ENCODE data around the gene MYOM3. TPM values are rescaled to one million over a fixed set of nuclear protein-coding genes. Genes with fewer than 3 reads are reported as not detected.

MYOM3 gene
- total RNA-seq, 2 donors from 2014 or later = 2.3 to 4.3 TPM

DNA sequence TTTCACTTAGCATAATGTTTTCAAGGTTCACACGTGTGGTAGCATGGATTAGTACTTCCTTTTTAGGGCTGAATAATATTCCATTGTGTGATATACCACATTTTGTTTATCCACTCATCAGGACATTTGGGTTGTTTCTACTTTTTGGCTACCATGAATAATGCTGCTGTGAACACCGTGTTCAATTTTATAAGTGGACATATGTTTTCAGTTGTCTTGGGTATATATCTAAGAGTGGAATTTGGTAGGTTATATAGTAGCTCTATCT, 27.2 kb upstream of the MYOM3 start:
- Histone ChIP-seq H3K27ac (peak overlapping the region; percentile 93 to 96 (median 94)), H3K9me3 (no peaks in the 10 kb centered on the region), H3K36me3 (replicated peaks in 1 of 2; ENCODE audit: insufficient read depth in 1 of 2, low read depth in 2 of 2) (no peaks in the 10 kb centered on the region), H3K4me1 (peaks cover 65% of the 10 kb centered on the region), H3K4me3 (no peak overlapping the region), H3K27me3 (no peaks in the 10 kb centered on the region)
- no peak for DNase-seq
- no peak for ATAC-seq
- 32 to 46% methylated on average over 2 of the region's 2 CpGs for WGBS, 2 donors
- TF ChIP-seq POLR2A (IDR thresholded peaks at IDR 0.05) = no peak
- TF ChIP-seq, protein P1, sequence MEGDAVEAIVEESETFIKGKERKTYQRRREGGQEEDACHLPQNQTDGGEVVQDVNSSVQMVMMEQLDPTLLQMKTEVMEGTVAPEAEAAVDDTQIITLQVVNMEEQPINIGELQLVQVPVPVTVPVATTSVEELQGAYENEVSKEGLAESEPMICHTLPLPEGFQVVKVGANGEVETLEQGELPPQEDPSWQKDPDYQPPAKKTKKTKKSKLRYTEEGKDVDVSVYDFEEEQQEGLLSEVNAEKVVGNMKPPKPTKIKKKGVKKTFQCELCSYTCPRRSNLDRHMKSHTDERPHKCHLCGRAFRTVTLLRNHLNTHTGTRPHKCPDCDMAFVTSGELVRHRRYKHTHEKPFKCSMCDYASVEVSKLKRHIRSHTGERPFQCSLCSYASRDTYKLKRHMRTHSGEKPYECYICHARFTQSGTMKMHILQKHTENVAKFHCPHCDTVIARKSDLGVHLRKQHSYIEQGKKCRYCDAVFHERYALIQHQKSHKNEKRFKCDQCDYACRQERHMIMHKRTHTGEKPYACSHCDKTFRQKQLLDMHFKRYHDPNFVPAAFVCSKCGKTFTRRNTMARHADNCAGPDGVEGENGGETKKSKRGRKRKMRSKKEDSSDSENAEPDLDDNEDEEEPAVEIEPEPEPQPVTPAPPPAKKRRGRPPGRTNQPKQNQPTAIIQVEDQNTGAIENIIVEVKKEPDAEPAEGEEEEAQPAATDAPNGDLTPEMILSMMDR (IDR thresholded peaks at IDR 0.05) = no peak
- intact Hi-C loops (cut with DNase I) = no loop called here

DNA sequence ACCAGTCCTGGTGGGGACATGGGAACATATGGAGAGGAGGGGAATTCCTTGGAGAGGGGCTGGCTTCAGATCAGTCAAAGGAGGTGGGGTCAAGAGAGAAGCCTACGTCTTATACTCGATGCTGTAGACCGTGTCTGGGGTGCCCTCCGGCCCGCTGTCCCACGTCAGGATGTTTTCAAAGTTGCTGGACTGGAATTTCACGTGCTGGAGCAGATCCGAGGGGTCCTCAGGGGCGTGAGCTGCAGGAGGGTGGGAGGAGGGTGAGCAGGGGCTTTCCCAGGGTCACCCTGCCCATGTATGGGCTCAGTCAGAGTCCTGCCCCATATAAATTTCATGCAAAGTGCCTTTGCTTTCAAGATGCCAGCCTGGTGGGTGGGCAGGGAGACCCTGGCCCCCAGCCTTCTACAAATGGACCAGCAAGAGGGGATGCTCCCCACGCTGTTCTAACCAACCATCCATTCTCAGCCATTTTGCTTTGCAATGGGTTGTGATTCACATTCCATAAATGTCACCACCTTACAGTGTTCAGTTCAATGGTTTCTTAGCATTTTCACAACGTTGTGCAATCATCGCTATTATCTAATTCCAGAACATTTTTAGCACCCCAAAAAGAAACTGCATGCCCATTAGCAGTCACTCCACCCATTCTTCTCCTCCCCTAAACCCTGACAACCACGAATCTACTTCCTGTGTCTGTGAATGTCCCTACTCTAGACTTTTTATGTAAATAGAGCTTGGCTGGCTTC, 26.7 kb upstream of the MYOM3 start:
- WGBS, 2 donors = 24 to 32% methylated on average over 12 to 13 of the region's 13 CpGs
- Histone ChIP-seq H3K27ac (peak overlapping the region; percentile 93 to 96 (median 94)), H3K9me3 (no peaks in the 10 kb centered on the region), H3K27me3 (no peaks in the 10 kb centered on the region), H3K4me3 (no peak overlapping the region), H3K36me3 (replicated peaks in 1 of 2; ENCODE audit: insufficient read depth in 1 of 2, low read depth in 2 of 2) (peaks cover 0 to 3% of the 10 kb centered on the region in 2 donors), H3K4me1 (peaks cover 64% of the 10 kb centered on the region)
- intact Hi-C loops (cut with DNase I) = no loop called here
- DNase-seq (no peak), ATAC-seq (no peak)
- TF ChIP-seq POLR2A (IDR thresholded peaks at IDR 0.05) = no peak
- TF ChIP-seq, protein P1 (IDR thresholded peaks at IDR 0.05) = no peak

DNA sequence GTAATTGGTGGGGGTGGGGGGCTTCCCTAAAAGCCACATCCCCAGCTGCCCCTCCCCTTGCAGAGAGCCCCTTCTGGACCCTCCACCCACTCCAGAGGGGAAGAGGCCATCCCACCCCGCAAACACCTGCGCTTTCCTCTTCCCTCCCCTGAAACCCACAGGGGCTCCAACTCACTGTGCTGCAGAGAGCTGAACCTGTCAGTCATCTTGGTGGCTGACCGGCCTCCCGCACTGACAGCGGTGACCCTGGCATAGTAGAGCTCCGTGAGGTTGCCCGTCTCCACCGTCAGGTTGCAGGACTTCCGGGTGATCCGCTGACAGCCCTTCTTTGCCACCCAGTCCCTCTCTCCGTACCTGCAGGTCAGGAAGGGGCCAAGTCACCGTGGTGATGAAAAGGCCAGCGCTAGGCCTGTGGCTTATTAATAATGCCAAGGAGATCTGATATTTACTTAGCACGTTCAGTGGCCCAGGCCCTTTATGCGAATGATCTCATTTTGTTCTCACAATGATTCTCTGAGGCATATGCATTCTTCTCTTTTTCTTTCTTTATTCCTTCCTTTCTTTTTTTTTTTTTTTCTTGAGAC, 25.1 kb upstream of the MYOM3 start:
- no peak overlapping the region for H3K4me3 ChIP-seq
- TF ChIP-seq, protein P1 (IDR thresholded peaks at IDR 0.05) = no peak
- peak in 1 of 3 donors; percentile 5 for TF ChIP-seq POLR2A (IDR thresholded peaks at IDR 0.05)
- DNase-seq (peak; percentile 55 to 71 (median 66)), ATAC-seq (peak; percentile 16)
- no peaks in the 10 kb centered on the region for H3K9me3 ChIP-seq
- intact Hi-C loops (cut with DNase I) = no loop called here
- H3K36me3 ChIP-seq (replicated peaks in 1 of 2; ENCODE audit: insufficient read depth in 1 of 2, low read depth in 2 of 2) = peaks cover 0 to 7% of the 10 kb centered on the region in 2 donors
- no peaks in the 10 kb centered on the region for H3K27me3 ChIP-seq
- peaks cover 72% of the 10 kb centered on the region for H3K4me1 ChIP-seq
- WGBS, 2 donors = 31 to 34% methylated on average over 9 to 15 of the region's 15 CpGs
- H3K27ac ChIP-seq = peak overlapping the region; percentile 78 to 95 (median 94)

DNA sequence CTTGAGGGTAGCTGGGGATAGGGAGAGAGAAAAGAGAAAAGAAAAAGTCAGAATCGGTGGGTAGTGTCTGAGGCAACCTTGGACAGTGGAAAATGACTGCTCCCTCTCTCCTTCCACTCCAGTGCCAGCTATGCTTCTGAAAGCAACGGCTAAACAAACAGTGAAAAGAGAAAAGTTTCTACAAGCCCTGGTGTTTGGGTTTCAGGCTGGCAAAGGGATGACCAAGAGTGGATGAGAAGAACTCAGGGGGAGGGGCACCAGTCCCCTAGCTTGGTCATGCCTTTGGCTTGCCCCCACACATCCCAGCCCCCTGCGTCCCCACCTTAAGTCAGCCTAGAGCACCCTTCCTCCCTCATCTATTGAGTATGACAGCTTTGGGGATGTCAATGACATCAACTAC, 22.4 kb upstream of the MYOM3 start:
- no peak for TF ChIP-seq POLR2A (IDR thresholded peaks at IDR 0.05)
- TF ChIP-seq, protein P1 (IDR thresholded peaks at IDR 0.05) = no peak
- WGBS, 2 donors = 44 to 45% methylated on average over 3 of the region's 3 CpGs
- Histone ChIP-seq H3K27me3 (no peaks in the 10 kb centered on the region), H3K4me3 (no peak overlapping the region), H3K4me1 (peaks cover 85% of the 10 kb centered on the region), H3K9me3 (no peaks in the 10 kb centered on the region), H3K27ac (peak overlapping the region in 3 of 4 donors; percentile 10 to 94 (median 19)), H3K36me3 (replicated peaks in 1 of 2; ENCODE audit: insufficient read depth in 1 of 2, low read depth in 2 of 2) (peaks cover 0 to 8% of the 10 kb centered on the region in 2 donors)
- DNase-seq (no peak), ATAC-seq (no peak)
- intact Hi-C loops (cut with DNase I) = no loop called here

Measured in body of pancreas (tissue), 4 donors.